ENCODE data around the gene ZNF346.

Gene ZNF346

DNA sequence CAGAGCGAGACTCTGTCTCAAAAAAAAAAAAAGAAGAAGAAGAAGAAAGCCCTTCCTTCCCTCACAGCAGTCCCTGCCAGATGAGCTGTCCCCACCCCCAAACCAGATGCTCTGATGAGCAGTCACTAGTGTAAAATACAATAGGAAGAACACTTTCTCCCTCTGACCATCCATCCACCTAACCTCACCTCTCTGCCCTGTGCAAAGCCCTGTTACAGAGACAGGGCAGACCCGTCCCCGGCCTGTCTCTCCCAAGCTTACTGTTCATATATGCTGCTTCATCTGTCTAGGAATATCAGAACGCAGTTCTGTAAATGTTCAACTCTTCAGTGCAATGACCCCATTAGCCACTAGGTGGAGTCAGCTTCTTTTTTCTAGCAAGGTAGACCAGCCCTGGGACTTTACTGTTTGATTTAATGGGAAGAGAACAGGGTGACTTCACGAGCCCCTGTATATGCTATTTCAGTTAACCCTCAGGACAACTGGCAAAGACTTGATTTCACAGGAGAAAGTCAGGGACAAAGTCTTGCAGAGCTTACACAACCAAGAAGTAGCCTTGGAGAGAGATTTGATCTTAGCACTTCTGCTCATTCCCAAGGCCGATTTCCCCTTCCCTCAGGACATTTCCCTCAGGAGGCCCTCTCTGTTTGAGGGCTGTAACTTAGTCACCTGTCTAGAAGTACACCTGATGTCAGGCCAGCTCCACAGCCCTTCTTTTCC is 49.3 kb downstream of the ZNF346 start:
- DNase-seq, result peak; percentile 64 to 75

DNA sequence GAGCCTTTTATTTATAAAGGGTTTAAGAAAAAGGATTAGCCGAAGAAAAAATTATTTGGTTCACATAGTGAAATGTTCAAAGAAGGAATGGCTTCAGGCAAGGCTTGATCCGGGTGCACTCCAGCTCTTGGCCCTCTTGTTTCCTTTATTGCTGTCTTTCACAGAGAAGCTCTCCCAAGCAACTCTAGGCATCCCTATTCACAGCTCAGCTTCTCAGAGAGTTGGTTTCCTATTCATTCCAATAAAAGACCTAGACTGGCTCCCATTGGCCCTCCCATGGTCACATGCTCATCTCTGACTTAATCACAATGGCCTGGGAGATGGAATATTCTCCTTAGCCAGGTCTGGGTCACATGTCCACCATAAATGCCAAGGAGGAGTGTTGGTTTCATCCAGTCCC is 54.8 kb downstream of the ZNF346 start:
- DNase-seq, result no peak

DNA sequence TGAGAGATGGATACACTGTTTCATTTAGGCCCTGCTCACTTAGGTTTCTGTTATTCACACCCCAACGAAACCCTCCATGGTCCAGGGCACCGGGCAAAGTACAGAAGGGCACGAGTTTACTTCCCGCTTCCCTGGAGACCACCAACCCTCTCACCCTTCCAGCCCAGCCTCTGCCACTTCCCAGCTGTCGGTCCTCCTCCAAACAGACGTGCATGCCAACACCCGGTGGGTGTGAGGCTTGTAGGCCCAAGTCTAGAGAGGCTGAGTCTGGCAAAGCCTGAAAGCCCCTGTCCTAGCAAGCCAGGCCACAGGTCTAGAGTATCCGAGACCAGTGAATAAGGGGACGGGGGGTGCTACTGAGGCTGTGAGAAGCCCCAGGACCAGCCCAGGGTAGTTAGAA is 57.1 kb downstream of the ZNF346 start:
- DNase-seq, result no peak

DNA sequence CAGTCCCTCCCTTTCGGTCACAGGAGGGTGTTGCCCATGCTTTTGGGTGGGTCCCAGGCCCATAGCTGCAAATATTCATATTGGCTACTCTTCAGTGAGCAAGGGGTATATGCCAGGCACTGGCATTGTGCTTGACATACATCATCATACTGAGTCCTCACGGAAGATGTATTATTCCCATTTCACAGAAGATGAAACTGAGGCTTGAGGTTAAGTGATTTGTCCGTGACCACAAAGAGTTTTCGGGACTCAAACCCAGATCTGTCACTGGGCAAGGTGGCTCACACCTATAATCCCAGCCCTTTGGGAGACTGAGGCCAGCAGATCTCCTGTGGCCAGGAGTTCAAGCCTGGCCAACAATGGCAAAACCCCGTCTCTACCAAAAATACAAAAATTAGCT is 57.8 kb downstream of the ZNF346 start:
- no peak for DNase-seq

DNA sequence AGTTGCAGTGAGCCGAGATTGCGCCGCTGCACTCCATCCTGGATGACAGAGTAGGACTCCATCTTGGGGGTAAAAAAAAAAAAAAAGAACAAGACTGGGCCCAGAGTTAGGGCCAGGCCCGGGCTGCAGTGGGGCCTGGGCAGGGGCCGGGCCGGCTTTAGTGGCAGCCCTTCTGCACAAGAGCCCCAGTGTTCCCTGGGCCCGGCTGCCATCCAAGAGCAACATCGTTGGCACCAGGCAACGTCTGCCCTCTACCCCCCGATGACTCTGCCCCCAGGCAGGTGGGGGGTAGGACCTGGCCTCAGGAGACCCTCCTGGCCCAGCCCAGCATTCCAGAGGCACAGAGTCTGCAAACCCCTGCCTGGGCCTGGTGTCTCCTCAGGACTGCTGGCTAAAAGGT is 59.4 kb downstream of the ZNF346 start:
- DNase-seq, result no peak

DNA sequence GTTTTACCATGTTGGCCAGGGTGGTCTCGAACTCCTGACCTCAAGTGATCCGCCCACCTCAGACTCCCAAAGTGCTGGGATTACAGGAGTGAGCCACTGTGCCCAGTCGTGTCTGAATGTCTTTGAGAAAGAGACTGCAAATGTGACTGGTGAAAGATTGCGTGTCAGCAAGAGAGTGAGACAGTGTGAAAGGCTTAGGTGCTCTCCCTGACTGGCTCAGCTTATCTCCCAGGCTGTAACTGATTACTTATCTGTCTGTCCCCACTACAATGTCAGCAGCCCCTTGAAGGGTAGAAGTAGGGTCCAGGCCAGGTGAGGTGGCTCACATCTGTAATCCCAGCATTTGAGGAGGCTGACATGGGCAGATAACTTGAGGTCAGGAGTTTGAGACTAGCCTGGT is 60.9 kb downstream of the ZNF346 start:
- DNase-seq, result no peak

DNA sequence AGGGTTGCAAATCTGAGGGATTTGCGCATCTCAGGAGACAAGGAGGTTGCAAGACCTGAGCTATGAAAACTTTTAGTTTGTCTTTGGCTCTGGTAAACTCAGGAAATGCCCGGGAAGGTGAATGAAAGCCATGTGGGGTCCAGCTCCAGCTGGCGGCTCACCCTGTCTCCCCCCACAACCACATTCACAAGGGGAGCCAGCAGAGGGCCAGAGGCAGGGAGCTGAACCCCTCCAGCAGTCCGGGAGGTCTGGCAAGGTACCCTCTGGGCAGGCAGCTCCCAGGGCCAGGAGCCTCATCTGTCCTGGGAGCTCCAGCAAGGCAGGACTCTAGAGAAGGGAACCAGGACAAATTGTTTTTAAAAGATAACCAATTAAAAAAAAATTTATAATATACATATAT is 61.7 kb downstream of the ZNF346 start:
- DNase-seq, result no peak

DNA sequence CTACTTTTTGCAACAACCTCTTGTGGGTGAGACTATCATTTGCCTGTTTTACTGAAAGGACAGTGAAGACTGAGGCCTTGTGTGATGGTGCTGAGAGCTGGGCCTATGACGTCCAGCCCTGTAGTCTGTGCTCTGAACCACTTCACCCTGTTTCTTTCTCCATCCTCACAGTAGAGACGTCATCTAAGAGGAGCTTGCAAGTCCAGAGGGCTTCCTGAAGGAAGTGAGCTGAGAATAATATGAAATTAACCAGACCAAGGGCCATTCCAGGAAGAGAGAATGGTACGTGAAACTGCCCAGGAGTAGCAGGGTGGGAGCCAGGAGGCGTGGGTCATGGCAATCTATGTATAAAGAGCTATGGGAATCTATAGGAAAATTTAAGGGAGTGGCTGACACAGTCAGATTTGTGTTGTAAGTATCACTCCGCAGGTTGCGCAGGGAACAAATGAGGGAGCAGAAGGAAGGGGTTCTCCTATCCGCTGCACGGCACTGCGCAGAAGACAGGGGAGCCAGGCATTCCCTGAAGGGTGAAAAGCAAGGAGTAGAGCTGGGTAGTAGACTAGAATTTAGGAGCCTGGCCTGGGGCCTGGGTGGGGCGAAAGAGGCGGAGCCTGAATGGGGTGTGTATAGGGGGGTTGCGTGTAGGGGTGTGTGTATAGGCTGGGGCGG is 63.6 kb downstream of the ZNF346 start:
- no peak for DNase-seq

DNA sequence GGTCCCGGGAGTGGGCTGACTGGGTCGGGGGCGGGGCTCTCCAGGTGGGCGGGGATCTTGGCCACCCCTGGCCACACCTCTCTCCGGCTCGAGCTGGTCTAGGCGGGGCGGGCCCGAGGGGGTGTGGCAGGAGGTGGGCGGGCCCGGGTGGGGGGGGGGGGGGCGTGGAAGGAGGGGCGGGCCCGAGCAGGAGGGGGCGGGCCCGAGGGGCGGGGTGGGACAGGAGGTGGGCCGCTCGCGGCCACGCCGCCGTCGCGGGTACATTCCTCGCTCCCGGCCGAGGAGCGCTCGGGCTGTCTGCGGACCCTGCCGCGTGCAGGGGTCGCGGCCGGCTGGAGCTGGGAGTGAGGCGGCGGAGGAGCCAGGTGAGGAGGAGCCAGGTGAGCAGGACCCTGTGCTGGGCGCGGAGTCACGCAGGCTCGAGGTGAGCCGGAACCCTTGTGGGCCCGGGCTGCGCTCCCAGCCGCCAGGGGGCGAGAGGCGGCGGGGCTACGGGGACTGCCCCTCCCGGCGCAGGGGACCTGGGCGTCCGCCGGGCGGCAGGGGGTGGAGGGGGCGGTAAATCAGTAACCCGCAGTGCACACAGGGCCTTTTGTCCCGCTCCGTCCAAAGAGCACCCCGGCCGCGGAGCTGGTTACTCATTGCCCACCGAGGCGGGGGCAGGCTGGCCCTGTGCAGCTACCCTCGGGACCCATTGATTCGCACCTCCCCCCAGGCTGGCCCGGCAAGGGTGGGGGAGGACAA is 64.3 kb downstream of the ZNF346 start, which contains the start of gene FGFR4:
Gene FGFR4 (plus strand): TSS at position 262 of the 744 bp plus-strand sequence. CDS start 2,688 bp downstream, outside the sequence.
- peak; percentile 56 to 60 for DNase-seq

DNA sequence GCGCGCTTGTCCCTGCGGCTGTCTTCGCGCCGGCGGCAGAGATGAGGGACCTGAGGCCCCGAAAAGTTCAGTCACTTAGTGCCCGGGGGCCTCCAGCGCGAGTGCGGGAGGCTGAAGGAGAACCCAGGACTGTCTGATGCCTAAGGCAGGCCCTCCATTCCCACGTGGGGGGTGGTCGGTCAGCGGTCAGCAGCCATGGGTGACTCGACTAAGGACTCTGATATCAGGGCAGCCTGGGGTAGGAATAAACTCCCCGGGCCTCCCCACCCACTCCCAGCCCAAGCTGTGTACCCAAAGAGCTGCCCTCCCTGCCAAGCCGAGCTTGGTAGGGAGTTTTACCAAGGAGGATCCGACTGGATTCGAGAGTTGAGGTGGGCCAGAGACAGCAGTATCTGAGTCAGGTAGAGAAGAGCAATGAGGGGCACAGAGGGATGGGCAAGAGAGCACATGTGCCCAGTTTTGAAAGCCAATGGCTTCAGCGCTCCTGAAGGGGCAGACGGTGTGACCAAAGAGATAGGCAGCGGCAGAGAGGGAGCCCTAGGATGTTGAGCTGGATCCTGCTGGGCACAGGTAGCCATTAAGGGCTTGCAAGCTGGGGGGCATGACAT is 65.0 kb downstream of the ZNF346 start:
- DNase-seq, result no peak

DNA sequence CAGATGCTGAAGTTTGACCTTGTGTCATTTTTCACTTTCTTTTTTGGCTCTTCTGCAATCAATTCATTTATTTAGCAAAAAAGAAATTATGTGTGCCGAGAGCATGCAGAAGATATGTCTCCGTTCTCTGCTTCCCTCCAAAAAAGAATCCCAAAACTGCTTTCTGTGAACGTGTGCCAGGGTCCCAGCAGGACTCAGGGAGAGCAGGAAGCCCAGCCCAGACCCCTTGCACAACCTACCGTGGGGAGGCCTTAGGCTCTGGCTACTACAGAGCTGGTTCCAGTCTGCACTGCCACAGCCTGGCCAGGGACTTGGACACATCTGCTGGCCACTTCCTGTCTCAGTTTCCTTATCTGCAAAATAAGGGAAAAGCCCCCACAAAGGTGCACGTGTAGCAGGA is 66.6 kb downstream of the ZNF346 start:
- DNase-seq, result no peak

DNA sequence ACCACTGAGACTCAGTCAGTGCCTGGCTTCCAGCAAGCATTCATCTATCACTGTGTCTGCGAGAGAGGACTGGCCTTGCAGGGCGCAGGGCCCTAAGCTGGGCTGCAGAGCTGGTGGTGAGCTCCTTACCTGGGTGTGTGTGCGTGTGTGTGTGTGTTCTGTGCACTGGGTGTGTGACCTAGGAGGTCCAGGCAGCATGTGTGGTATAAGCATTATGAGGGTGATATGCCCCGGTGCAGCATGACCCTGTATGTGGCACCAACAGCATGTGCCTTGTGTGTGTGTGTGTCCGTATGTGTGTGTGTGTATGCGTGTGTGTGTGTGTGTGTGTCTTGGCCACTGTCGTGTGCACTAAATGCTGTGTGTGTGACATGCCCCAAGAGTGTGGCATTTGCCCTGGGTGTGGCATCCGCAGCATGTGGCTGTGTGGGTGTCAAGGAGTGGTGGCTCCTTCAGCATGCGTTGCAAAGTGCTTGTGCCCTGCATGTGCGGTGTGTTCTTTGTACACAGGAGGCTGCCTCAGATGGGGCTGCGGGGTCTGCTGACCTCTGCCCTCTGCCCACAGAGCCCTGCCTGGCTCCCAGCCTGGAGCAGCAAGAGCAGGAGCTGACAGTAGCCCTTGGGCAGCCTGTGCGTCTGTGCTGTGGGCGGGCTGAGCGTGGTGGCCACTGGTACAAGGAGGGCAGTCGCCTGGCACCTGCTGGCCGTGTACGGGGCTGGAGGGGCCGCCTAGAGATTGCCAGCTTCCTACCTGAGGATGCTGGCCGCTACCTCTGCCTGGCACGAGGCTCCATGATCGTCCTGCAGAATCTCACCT is 67.5 kb downstream of the ZNF346 start:
- DNase-seq, result no peak

DNA sequence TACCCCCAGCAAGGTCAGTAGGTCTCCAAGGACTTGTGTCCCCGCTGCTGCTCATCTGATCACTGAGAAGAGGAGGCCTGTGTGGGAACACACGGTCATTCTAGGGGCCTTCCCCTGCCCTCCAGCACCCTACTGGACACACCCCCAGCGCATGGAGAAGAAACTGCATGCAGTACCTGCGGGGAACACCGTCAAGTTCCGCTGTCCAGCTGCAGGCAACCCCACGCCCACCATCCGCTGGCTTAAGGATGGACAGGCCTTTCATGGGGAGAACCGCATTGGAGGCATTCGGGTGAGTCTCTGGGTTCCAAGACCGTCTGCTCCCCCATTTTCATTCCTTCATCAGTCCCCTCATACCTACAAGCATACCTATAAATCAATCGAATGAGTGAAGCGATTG is 68.3 kb downstream of the ZNF346 start:
- DNase-seq, result no peak

DNA sequence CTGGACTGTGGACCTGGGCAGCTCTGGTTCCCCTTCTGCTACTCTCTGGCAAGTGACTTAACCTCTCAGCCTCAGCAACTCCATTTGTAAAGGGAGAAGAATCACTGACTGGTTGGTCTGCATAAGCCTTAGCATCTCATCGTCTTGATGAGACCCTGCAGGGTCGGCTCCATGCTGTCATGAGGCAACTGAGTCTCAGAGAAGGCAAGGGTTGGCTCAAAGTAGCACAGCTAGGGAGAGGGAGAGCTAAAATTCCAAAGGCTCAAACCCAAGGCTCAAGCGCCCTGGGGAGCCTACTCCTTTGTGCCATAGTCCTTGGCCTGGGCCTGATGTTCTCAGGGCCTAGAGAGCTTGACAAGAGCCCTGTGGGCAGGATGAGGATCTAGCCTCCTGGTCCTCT is 68.7 kb downstream of the ZNF346 start:
- no peak for DNase-seq

DNA sequence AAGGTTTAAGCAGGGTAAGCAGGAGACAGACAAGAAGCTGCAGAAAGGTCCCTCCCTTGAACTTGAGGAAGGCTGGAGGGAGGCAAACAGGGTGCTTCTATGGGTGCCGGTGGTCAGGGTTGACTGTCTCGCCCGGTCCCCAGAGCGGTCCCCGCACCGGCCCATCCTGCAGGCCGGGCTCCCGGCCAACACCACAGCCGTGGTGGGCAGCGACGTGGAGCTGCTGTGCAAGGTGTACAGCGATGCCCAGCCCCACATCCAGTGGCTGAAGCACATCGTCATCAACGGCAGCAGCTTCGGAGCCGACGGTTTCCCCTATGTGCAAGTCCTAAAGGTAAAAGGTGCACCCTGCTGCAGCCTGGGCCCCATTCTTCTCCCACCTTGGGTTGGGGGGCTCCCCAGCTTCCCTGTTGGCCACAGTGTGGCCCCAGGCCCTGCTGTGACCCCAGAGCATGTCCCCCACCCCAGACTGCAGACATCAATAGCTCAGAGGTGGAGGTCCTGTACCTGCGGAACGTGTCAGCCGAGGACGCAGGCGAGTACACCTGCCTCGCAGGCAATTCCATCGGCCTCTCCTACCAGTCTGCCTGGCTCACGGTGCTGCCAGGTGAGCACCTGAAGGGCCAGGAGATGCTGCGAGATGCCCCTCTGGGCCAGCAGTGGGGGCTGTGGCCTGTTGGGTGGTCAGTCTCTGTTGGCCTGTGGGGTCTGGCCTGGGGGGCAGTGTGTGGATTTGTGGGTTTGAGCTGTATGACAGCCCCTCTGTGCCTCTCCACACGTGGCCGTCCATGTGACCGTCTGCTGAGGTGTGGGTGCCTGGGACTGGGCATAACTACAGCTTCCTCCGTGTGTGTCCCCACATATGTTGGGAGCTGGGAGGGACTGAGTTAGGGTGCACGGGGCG is 69.9 kb downstream of the ZNF346 start:
- no peak for DNase-seq

DNA sequence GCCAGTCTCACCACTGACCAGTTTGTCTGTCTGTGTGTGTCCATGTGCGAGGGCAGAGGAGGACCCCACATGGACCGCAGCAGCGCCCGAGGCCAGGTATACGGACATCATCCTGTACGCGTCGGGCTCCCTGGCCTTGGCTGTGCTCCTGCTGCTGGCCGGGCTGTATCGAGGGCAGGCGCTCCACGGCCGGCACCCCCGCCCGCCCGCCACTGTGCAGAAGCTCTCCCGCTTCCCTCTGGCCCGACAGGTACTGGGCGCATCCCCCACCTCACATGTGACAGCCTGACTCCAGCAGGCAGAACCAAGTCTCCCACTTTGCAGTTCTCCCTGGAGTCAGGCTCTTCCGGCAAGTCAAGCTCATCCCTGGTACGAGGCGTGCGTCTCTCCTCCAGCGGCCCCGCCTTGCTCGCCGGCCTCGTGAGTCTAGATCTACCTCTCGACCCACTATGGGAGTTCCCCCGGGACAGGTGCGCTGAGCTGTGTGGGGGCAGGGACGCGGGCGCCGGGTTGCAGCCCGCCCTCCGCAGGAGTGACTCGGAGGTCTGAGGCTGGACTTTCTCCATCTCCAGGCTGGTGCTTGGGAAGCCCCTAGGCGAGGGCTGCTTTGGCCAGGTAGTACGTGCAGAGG is 70.7 kb downstream of the ZNF346 start:
- DNase-seq, result no peak

DNA sequence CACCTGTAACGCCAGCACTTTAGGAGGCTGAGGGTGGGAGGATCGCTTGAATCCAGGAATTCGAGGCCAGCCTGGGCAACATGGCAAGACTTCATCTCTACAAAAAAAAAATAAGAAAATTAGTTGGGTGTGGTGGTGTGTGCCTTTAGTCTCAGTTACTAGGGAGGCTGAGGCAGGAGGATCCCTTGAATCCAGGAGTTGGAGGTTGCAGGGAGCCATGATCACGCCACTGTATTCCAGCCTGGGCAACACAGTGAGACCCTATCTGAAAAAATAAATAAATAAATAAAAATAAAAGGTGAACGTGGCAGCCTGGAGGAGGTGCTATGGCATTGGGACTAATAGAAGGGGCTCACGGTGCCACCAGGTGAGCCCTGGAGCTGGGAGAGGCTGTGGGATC is 71.3 kb downstream of the ZNF346 start:
- DNase-seq, result no peak

DNA sequence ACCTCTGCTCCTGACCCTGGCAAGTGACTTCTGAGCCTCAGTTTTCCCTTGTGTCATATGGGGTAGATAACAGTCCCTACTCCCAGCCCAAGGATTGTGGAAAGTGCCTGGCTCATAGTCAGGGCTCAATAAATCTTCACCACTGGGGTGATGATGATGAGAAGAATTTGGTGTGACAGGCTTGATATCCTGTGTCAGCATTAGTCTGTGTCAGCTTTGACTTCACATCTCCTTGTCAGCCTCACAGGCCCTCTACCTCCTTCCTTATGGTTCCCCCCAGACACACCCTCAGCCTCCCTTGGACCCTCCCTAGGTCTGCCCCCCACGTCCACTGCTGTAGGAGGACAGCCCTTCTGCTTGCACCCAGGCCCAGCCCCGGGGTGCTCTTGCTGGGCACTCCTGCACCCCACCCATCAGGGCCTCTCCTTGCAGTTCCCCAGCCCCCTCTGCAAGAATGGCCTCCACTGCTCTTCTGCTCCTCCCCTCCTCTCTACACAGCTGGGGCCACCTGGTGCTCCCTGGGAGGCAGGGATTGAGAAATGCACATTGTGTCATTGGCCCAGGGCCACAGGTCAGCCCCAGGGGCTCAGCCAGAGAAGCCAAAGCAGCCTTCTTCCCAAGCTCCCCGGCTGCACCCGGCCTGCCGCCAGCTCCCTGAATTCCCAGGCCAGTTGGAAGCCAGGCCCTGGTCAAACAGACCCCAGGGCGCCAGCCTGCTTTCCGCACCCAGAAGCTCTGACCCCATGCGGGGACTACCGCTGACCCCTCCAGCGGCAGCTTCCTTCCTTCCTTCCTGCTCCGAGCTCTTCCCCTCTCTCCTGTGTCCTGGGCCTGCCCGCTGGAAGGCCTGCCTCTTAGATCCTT is 72.0 kb downstream of the ZNF346 start:
- no peak for DNase-seq

DNA sequence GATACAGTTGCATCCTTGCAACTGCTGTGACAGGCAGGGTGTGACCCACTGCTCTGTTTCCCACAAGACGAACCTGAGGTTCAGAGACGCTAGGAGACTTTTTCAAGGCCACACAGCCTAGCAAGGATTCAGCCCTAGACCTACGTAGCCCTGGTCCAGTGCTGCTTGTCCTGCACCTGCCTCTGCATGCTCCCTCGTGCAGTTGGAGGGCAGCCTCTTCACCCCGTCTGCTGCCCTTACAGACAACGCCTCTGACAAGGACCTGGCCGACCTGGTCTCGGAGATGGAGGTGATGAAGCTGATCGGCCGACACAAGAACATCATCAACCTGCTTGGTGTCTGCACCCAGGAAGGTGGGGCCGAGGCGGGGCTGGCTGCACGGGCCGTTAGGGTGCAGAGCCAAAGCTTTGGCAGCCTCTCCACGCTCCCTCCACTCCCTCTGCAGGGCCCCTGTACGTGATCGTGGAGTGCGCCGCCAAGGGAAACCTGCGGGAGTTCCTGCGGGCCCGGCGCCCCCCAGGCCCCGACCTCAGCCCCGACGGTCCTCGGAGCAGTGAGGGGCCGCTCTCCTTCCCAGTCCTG is 72.7 kb downstream of the ZNF346 start:
- no peak for DNase-seq
